ENCODE measurements around the gene TIMP2. TPM values are rescaled to one million over a fixed set of nuclear protein-coding genes. Genes with fewer than 3 reads are reported as not detected.

The TIMP2 gene
- total RNA-seq, 1 experiment from 2014 or later = 64.8 TPM

- Histone ChIP-seq H3K36me3 (ENCODE audit: control insufficient read depth in 1 of 2, insufficient read depth in 2 of 2, low read length in 2 of 2) (peaks cover 71 to 95% of the 10 kb centered on the region in 2 experiments), H3K9ac (ENCODE audit: low read length) (no peak overlapping the region), H3K9me3 (ENCODE audit: control insufficient read depth in 1 of 2, insufficient read depth in 1 of 2, low read depth in 1 of 2, low read length in 2 of 2) (no peaks in the 10 kb centered on the region), H3K4me2 (ENCODE audit: low read length) (no peak overlapping the region), H2AFZ (ENCODE audit: low read depth, low read length, poor library complexity, severe bottlenecking) (no peak overlapping the region), H3K9me2 (ENCODE audit: insufficient read depth) (no peaks in the 10 kb centered on the region), H3K4me3 (replicated peaks in 1 of 2; ENCODE audit: low read depth in 1 of 2, low read length in 2 of 2) (no peak overlapping the region), H3K79me2 (ENCODE audit: insufficient read depth, low read length) (peaks cover 86% of the 10 kb centered on the region), H3K27ac (ENCODE audit: low read depth, low read length) (no peak overlapping the region), H4K20me1 (ENCODE audit: insufficient read depth) (peaks cover 20% of the 10 kb centered on the region; the same call in 1 of the 2 replicates), H3K4me1 (ENCODE audit: control insufficient read depth in 1 of 2, insufficient read depth in 2 of 2, low read length in 2 of 2) (no peaks in the 10 kb centered on the region), H3K27me3 (ENCODE audit: insufficient read depth, low read length) (no peaks in the 10 kb centered on the region)
- no peak for ATAC-seq
- no peak for TF ChIP-seq TCF7L2 (IDR thresholded peaks at IDR 0.05; ENCODE audit: borderline replicate concordance, extremely low read depth, insufficient read depth, insufficient read length)
- TF ChIP-seq ATF3 (IDR thresholded peaks at IDR 0.05) = no peak
- no peak for TF ChIP-seq ZNF274 (IDR thresholded peaks at IDR 0.05; ENCODE audit: low read depth, low read length)
- TF ChIP-seq SIN3A (IDR thresholded peaks at IDR 0.05; ENCODE audit: low read depth) = no peak
- no peak for TF ChIP-seq SRF (IDR thresholded peaks at IDR 0.05; ENCODE audit: low read depth)
- no peak for TF ChIP-seq YY1 (IDR thresholded peaks at IDR 0.05; ENCODE audit: extremely low read depth, insufficient replicate concordance, low read depth, low read length)
- no peak for TF ChIP-seq FOSL1 (IDR thresholded peaks at IDR 0.05; ENCODE audit: low read depth)
- TF ChIP-seq EGR1 (IDR thresholded peaks at IDR 0.05; ENCODE audit: low read depth) = no peak
- TF ChIP-seq EZH2phosphoT487 (IDR thresholded peaks at IDR 0.05; ENCODE audit: borderline replicate concordance) = no peak
- TF ChIP-seq CTCF (IDR thresholded peaks at IDR 0.05 in 2 of 3, conservative IDR thresholded peaks at IDR 0.05 in 1 of 3; ENCODE audit: borderline replicate concordance in 1 of 3, insufficient read depth in 1 of 3, low read depth in 2 of 3, low read length in 2 of 3) = no peak
- CTCF ChIA-PET = no interaction called here
- RAD21 ChIA-PET (ENCODE audit: low non-redundant PET in 1 of 2, low total read pairs in 2 of 2, uncharacterized antibody in 2 of 2, unreplicated experiment in 2 of 2) = no interaction called here
- POLR2A ChIA-PET = no interaction called here
- BruUV-seq (replicated peaks) = no TSS peak
- no peak for DNase-seq (ENCODE audit: low read depth, low spot score)
- intact Hi-C loops (cut with micrococcal nuclease) = no loop called here
Observed at GRCh38 chr17:78826421-78826820, 98.8 kb downstream of the TIMP2 start.

Data from HCT116 (cell line).